BJ (cell line): ENCODE measurements around the gene TBL2. TPM values are rescaled to one million over a fixed set of nuclear protein-coding genes. Genes with fewer than 3 reads are reported as not detected.

Experiments used
- CTCF ChIA-PET: fragments of 350-600 bp; formaldehyde crosslinking; extraction: SDS; loops from one replicate; lab custom pipeline; 2021; ENCODE audit warnings: antibody characterized with exemption, inconsistent platforms; lab: Yijun Ruan, JAX
- POLR2A ChIA-PET: fragments of 300-600 bp; sonication (Branson Sonifier 250); formaldehyde crosslinking; extraction: SDS; loops from one replicate; lab custom pipeline; 2021; ENCODE audit warnings: antibody characterized with exemption; lab: Charles Lee
- DNase-seq: peaks from one replicate; pipeline ENCODE4 v3.0.0-alpha.2; 2011; ENCODE audit warnings: low read depth
- H3K27me3 ChIP-seq: 2 replicates; pipeline ENCODE4 v1.6.0; 2011; ENCODE audit warnings: low read length; ENCODE audit not compliant: control insufficient read depth, insufficient read depth
- H3K36me3 ChIP-seq: 2 replicates; pipeline ENCODE4 v1.5.1; 2011; ENCODE audit warnings: low read length; ENCODE audit not compliant: control insufficient read depth, insufficient read depth
- H3K4me3 ChIP-seq: 2 replicates; pipeline ENCODE4 v1.5.1; 2011; ENCODE audit warnings: low read depth, mild to moderate bottlenecking, control low read depth, low read length
- polyA plus RNA-seq: library from polyadenylated mRNA; depleted of rRNA; stranded (reverse); fragments of >200 nt; gene quantifications from 2 replicates; pipeline ENCODE4 v1.2.3, GENCODE V29; 2011
- TF ChIP-seq, protein P1 (sequence below): IDR thresholded peaks from 2 replicates; pipeline ENCODE4 v1.5.1; 2011; ENCODE audit warnings: low read depth, mild to moderate bottlenecking, control low read depth, inconsistent platforms, low read length, moderate library complexity; ENCODE audit not compliant: insufficient read depth

The TBL2 gene
- polyA plus RNA-seq, 1 experiment = 63.7 TPM

DNA sequence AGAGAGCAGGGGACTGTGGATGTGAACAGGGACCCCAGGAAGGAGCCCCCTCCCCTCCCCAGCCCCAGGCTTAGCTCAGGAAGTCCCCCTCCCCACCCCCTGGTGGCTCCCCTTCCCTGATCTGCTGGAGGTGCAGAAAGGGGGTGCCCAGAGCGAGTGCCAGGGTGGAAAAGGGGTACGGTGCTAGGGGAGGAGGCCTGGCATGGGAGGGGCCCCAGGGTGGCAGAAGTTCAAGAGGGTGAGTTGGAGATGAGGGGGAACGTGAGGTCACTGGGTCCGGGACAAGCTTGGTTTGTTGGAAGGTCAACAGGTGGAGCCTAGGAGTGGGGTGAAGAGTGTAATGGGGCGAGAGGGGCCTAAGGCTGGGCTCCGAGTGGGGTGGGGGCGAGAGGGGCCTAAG lies 21.5 kb upstream of the TBL2 start:
- peaks cover 6% of the 10 kb centered on the region; the same call in 1 of the 2 replicates for H3K27me3 ChIP-seq
- H3K4me3 ChIP-seq = no peak overlapping the region
- no peak for DNase-seq
- H3K36me3 ChIP-seq = no peaks in the 10 kb centered on the region
- TF ChIP-seq, protein P1, sequence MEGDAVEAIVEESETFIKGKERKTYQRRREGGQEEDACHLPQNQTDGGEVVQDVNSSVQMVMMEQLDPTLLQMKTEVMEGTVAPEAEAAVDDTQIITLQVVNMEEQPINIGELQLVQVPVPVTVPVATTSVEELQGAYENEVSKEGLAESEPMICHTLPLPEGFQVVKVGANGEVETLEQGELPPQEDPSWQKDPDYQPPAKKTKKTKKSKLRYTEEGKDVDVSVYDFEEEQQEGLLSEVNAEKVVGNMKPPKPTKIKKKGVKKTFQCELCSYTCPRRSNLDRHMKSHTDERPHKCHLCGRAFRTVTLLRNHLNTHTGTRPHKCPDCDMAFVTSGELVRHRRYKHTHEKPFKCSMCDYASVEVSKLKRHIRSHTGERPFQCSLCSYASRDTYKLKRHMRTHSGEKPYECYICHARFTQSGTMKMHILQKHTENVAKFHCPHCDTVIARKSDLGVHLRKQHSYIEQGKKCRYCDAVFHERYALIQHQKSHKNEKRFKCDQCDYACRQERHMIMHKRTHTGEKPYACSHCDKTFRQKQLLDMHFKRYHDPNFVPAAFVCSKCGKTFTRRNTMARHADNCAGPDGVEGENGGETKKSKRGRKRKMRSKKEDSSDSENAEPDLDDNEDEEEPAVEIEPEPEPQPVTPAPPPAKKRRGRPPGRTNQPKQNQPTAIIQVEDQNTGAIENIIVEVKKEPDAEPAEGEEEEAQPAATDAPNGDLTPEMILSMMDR = no peak
- ChIA-PET POLR2A (interaction anchor here (0.6 kb wide), 1 partner anchor 8 kb away, joined by 7 read pairs; no protein-coding TSS in a partner anchor), CTCF (interaction anchor here (12.8 kb wide), 1 partner anchor 124 kb away, joined by 159 read pairs; no protein-coding TSS in a partner anchor)

GRCh38 chr7:73599151-73599882 lies 20.9 kb upstream of the TBL2 start:
- no peak overlapping the region for H3K4me3 ChIP-seq
- H3K36me3 ChIP-seq = no peaks in the 10 kb centered on the region
- POLR2A ChIA-PET = interaction anchor here (0.6 kb wide), 1 partner anchor 9 kb away, joined by 7 read pairs; no protein-coding TSS in a partner anchor
- peaks cover 6% of the 10 kb centered on the region; the same call in 1 of the 2 replicates for H3K27me3 ChIP-seq
- DNase-seq = no peak
- TF ChIP-seq, protein P1 = no peak
- CTCF ChIA-PET = interaction anchor here (1.7 to 12.8 kb wide), 2 partner anchors 8 to 125 kb away, joined by 12 to 159 read pairs; no protein-coding TSS in a partner anchor

GRCh38 chr7:73597978-73598782 lies 19.8 kb upstream of the TBL2 start:
- Histone ChIP-seq H3K4me3 (no peak overlapping the region), H3K27me3 (peaks cover 6% of the 10 kb centered on the region; the same call in 1 of the 2 replicates), H3K36me3 (no peaks in the 10 kb centered on the region)
- POLR2A ChIA-PET = no interaction called here
- TF ChIP-seq, protein P1 = no peak
- DNase-seq = no peak
- CTCF ChIA-PET = interaction anchor here (1.5 to 1.7 kb wide), 2 partner anchors 9 to 127 kb away, joined by 6 to 12 read pairs; no protein-coding TSS in a partner anchor

- TF ChIP-seq, protein P1 = no peak
- no peak for DNase-seq
- Histone ChIP-seq H3K36me3 (no peaks in the 10 kb centered on the region), H3K27me3 (peaks cover 3% of the 10 kb centered on the region; the same call in 1 of the 2 replicates), H3K4me3 (no peak overlapping the region)
- ChIA-PET CTCF (interaction anchor here (1.3 to 2.6 kb wide), 3 partner anchors 9 to 72 kb away, joined by 4 to 11 read pairs (median 4); partner anchors contain the start of gene VPS37D), POLR2A (no interaction called here)
Measured at GRCh38 chr7:73596191-73597065, 18.0 kb upstream of the TBL2 start.
